Breast epithelium (tissue), 4 donors: Measurements from ENCODE around the gene ERLIN1. TPM values are rescaled to one million over a fixed set of nuclear protein-coding genes. Genes with fewer than 3 reads are reported as not detected.
A peak's percentile ranks its signal among the peaks of the same experiment; 100 is the strongest.

Experiments
- DNase-seq, 2 donors: peaks; one replicate each; pipeline ENCODE4 v3.0.0-alpha.2; 2019; ENCODE audit warnings: low spot score in 2 of 2
- H3K27ac ChIP-seq, 2 donors: fragments of 200-600 bp; sonication (generic) in 1 of 2; one replicate each; pipeline ENCODE4 v1.5.1; 2016 to 2019; ENCODE audit warnings: mild to moderate bottlenecking in 1 of 2
- H3K27me3 ChIP-seq, 2 donors: fragments of 200-600 bp; sonication (generic) in 1 of 2; one replicate each; pipeline versions ENCODE4 v1.5.1 to v1.6.0; 2017 to 2019; ENCODE audit warnings: control low read depth in 1 of 2, mild to moderate bottlenecking in 1 of 2
- H3K36me3 ChIP-seq: fragments of 200-600 bp; one replicate; pipeline ENCODE4 v1.5.1; 2019
- H3K4me1 ChIP-seq, 2 donors: fragments of 200-600 bp; sonication (generic); one replicate each; pipeline ENCODE4 v1.5.1; 2016 to 2019; ENCODE audit warnings: control low read depth in 1 of 2
- H3K4me3 ChIP-seq, 3 donors: fragments of 200-600 bp; sonication (generic); 1 replicate in 2 of 3; 2 replicates in 1 of 3; pipeline ENCODE4 v1.5.1; 2016 to 2019; ENCODE audit warnings: mild to moderate bottlenecking in 3 of 3, moderate library complexity in 2 of 3
- H3K9me3 ChIP-seq, 2 donors: fragments of 200-600 bp; sonication (generic) in 1 of 2; one replicate each; pipeline ENCODE4 v1.5.1; 2016 to 2019; ENCODE audit warnings: control low read depth in 1 of 2
- POLR2A ChIP-seq: fragments of 450-650 bp; IDR thresholded peaks from one replicate; pipeline ENCODE4 v1.6.1; 2016; ENCODE audit warnings: antibody characterized with exemption, mild to moderate bottlenecking, moderate library complexity
- POLR2AphosphoS5 ChIP-seq, 3 donors: sonication (generic); formaldehyde crosslinking; IDR thresholded peaks; one replicate each; pipeline ENCODE4 v1.6.1; 2017; ENCODE audit warnings: antibody characterized with exemption in 3 of 3
- intact Hi-C: fragments of 100-400 bp; cut with DNase I; formaldehyde crosslinking; loops from one replicate; pipeline ENCODE4 v1.15.1; 2023; ENCODE audit warnings: low total_unique reads
- total RNA-seq, 3 donors: library from RNA; depleted of rRNA; stranded (reverse); fragments of >200 nt; gene quantifications; one replicate each; pipeline ENCODE4 v1.1.0, GENCODE V29; 2016
- TF ChIP-seq, protein P1 (sequence below), 3 donors: fragments of 450-650 bp; IDR thresholded peaks; one replicate each; pipeline ENCODE4 v1.5.1; 2016 to 2017; ENCODE audit warnings: antibody characterized with exemption in 3 of 3, mild to moderate bottlenecking in 3 of 3, moderate library complexity in 3 of 3

Gene ERLIN1
- total RNA-seq: 10 to 100 TPM; 22.4 to 30.2 (median 23.3) TPM

- TF ChIP-seq POLR2A (no peak), POLR2AphosphoS5 (IDR thresholded peaks at IDR 0.05) (peak; percentile 15 to 68 (median 63))
- TF ChIP-seq, protein P1, sequence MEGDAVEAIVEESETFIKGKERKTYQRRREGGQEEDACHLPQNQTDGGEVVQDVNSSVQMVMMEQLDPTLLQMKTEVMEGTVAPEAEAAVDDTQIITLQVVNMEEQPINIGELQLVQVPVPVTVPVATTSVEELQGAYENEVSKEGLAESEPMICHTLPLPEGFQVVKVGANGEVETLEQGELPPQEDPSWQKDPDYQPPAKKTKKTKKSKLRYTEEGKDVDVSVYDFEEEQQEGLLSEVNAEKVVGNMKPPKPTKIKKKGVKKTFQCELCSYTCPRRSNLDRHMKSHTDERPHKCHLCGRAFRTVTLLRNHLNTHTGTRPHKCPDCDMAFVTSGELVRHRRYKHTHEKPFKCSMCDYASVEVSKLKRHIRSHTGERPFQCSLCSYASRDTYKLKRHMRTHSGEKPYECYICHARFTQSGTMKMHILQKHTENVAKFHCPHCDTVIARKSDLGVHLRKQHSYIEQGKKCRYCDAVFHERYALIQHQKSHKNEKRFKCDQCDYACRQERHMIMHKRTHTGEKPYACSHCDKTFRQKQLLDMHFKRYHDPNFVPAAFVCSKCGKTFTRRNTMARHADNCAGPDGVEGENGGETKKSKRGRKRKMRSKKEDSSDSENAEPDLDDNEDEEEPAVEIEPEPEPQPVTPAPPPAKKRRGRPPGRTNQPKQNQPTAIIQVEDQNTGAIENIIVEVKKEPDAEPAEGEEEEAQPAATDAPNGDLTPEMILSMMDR (IDR thresholded peaks at IDR 0.05): no peak
- intact Hi-C loops: no loop called here
Observed at GRCh38 chr10:100185364-100186252, at the start of gene ERLIN1. Gene ERLIN1 (minus strand): TSS chr10:100186029. CDS start chr10:100185626, 403 bp downstream.

DNA sequence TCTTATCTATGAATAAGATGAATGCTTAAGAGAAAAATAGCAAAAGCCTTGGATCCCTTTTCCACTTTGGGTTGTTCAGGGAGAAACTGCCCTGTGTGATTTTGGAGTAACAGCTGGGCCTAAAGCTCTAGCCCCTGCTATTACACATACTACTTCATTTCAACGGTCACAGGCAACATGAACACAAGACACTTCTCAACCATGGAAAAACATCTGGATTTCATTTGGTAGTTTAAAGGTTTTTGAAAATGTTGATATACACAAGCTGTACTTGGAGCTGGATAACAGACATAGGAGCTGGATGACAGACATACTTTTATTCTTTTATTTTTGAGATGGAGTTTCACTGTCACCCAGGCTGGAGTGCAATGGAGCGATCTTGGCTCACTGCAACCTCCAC lies 46.3 kb upstream of the ERLIN1 start:
- H3K27me3 ChIP-seq: no peaks in the 10 kb centered on the region
- H3K4me1 ChIP-seq: no peaks in the 10 kb centered on the region
- H3K4me3 ChIP-seq: no peak overlapping the region
- no peaks in the 10 kb centered on the region for H3K36me3 ChIP-seq
- TF ChIP-seq POLR2A (no peak), POLR2AphosphoS5 (IDR thresholded peaks at IDR 0.05) (no peak)
- TF ChIP-seq, protein P1 (IDR thresholded peaks at IDR 0.05): no peak
- DNase-seq: no peak
- intact Hi-C loops: no loop called here
- no peak overlapping the region for H3K27ac ChIP-seq
- no peaks in the 10 kb centered on the region for H3K9me3 ChIP-seq

More at GRCh38 chr10:100185364-100186252, at the start of gene ERLIN1:
- peak within 1 kb of the TSS; percentile 82 to 97 (median 96) for H3K4me3 ChIP-seq
- H3K4me1 ChIP-seq: peaks cover 0 to 20% of the 10 kb centered on the region in 2 donors
- H3K27ac ChIP-seq: peak within 1 kb of the TSS; percentile 89 to 93
- no peaks in the 10 kb centered on the region for H3K9me3 ChIP-seq
- no peaks in the 10 kb centered on the region for H3K27me3 ChIP-seq
- peak; percentile 77 to 88 for DNase-seq
- H3K36me3 ChIP-seq: no peaks in the 10 kb centered on the region

DNA sequence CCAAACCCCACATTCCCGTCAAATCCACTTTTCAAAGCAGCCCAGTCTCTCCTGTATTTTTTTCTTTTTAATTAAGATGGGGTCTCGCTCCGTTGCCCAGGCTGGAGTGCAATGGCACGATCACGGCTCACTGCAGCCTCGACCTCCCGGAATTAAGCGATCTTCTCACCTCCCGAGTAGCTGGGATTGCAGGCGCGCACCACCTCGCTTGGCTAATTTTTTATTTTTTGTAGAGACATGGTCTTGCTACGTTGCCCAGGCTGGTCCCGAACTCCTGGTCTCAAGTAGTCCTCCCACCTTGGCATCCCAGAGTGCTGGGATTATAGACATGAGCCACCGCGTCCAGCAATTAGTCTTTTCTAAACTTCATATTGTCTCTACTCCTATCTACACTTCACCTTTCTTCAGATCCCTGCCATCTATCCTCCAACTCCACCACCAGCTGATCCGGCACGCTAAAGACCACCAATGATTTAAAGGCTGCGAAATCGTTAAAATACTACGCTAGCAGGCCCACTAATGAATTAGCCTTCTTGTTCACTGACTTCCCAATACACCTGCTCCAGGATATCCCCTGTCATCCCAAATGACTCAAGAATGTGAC lies 44.1 kb upstream of the ERLIN1 start:
- no peaks in the 10 kb centered on the region for H3K9me3 ChIP-seq
- peak overlapping the region; percentile 66 to 91 (median 71) for H3K4me3 ChIP-seq
- no peaks in the 10 kb centered on the region for H3K36me3 ChIP-seq
- H3K4me1 ChIP-seq: no peaks in the 10 kb centered on the region
- peak overlapping the region; percentile 82 for H3K27ac ChIP-seq
- no peaks in the 10 kb centered on the region for H3K27me3 ChIP-seq
- DNase-seq: no peak
- TF ChIP-seq, protein P1 (IDR thresholded peaks at IDR 0.05): no peak
- TF ChIP-seq POLR2A (no peak), POLR2AphosphoS5 (IDR thresholded peaks at IDR 0.05) (no peak)
- intact Hi-C loops: no loop called here

- no peaks in the 10 kb centered on the region for H3K27me3 ChIP-seq
- no peak for DNase-seq
- TF ChIP-seq POLR2A (no peak), POLR2AphosphoS5 (IDR thresholded peaks at IDR 0.05) (no peak)
- TF ChIP-seq, protein P1 (IDR thresholded peaks at IDR 0.05): no peak
- no peak overlapping the region for H3K27ac ChIP-seq
- no peaks in the 10 kb centered on the region for H3K36me3 ChIP-seq
- no peaks in the 10 kb centered on the region for H3K9me3 ChIP-seq
- no peaks in the 10 kb centered on the region for H3K4me1 ChIP-seq
- intact Hi-C loops: no loop called here
- no peak overlapping the region for H3K4me3 ChIP-seq
Observed at GRCh38 chr10:100223879-100224278, 38.0 kb upstream of the ERLIN1 start.

GRCh38 chr10:100222529-100222928 lies 36.7 kb upstream of the ERLIN1 start:
- Histone ChIP-seq H3K27me3 (no peaks in the 10 kb centered on the region), H3K9me3 (no peaks in the 10 kb centered on the region), H3K36me3 (no peaks in the 10 kb centered on the region), H3K27ac (no peak overlapping the region), H3K4me3 (no peak overlapping the region), H3K4me1 (no peaks in the 10 kb centered on the region)
- intact Hi-C loops: no loop called here
- TF ChIP-seq POLR2A: no peak
- TF ChIP-seq, protein P1 (IDR thresholded peaks at IDR 0.05): no peak
- no peak for TF ChIP-seq POLR2AphosphoS5 (IDR thresholded peaks at IDR 0.05)
- no peak for DNase-seq
